ENCODE data around the gene PRKRA. TPM values are rescaled to one million over a fixed set of nuclear protein-coding genes. Genes with fewer than 3 reads are reported as not detected.

PRKRA gene
- 45.1 TPM for polyA plus RNA-seq
- long read RNA-seq, donor 1, transcript PRKRA-201 (8 exons, 1,826 nt), result major isoform, 8 of 11 reads
- long read RNA-seq, donor 1, partial matches to known transcripts, result 0 of 11 reads
- long read RNA-seq, donor 1, other reads (novel, unspliced or antisense), result 0 of 11 reads
- long read RNA-seq, donor 2, transcript PRKRA-201 (8 exons, 1,826 nt), result major isoform, 14 of 33 reads
- long read RNA-seq, donor 2, partial matches to known transcripts, result 11 of 33 reads
- long read RNA-seq, donor 2, other reads (novel, unspliced or antisense), result 0 of 33 reads
- long read RNA-seq, donor 3, result 0 reads
- long read RNA-seq, donor 4, partial matches to known transcripts, result 0 of 3 reads
- long read RNA-seq, donor 4, other reads (novel, unspliced or antisense), result 0 of 3 reads
- long read RNA-seq, donor 5, transcript PRKRA-201 (8 exons, 1,826 nt), result major isoform, 15 of 16 reads
- long read RNA-seq, donor 5, partial matches to known transcripts, result 0 of 16 reads
- long read RNA-seq, donor 5, other reads (novel, unspliced or antisense), result 0 of 16 reads
- long read RNA-seq, donor 6, transcript PRKRA-201 (8 exons, 1,826 nt), result major isoform, 14 of 30 reads
- long read RNA-seq, donor 6, partial matches to known transcripts, result 14 of 30 reads
- long read RNA-seq, donor 6, other reads (novel, unspliced or antisense), result 0 of 30 reads
- long read RNA-seq, donor 7, transcript PRKRA-201 (8 exons, 1,826 nt), result major isoform, 5 of 33 reads
- long read RNA-seq, donor 7, partial matches to known transcripts, result 28 of 33 reads
- long read RNA-seq, donor 7, other reads (novel, unspliced or antisense), result 0 of 33 reads
- long read RNA-seq, donor 8, transcript PRKRA-201 (8 exons, 1,826 nt), result major isoform, 15 of 21 reads
- long read RNA-seq, donor 8, partial matches to known transcripts, result 0 of 21 reads
- long read RNA-seq, donor 8, other reads (novel, unspliced or antisense), result 0 of 21 reads
- long read RNA-seq, donor 9, transcript PRKRA-201 (8 exons, 1,826 nt), result major isoform, 11 of 18 reads
- long read RNA-seq, donor 9, partial matches to known transcripts, result 5 of 18 reads
- long read RNA-seq, donor 9, other reads (novel, unspliced or antisense), result 0 of 18 reads
- long read RNA-seq, donor 10, transcript PRKRA-201 (8 exons, 1,826 nt), result major isoform, 12 of 18 reads
- long read RNA-seq, donor 10, partial matches to known transcripts, result 0 of 18 reads
- long read RNA-seq, donor 10, other reads (novel, unspliced or antisense), result 0 of 18 reads
- long read RNA-seq, donor 11, transcript PRKRA-201 (8 exons, 1,826 nt), result major isoform, 10 of 14 reads
- long read RNA-seq, donor 11, partial matches to known transcripts, result 0 of 14 reads
- long read RNA-seq, donor 11, other reads (novel, unspliced or antisense), result 0 of 14 reads

DNA sequence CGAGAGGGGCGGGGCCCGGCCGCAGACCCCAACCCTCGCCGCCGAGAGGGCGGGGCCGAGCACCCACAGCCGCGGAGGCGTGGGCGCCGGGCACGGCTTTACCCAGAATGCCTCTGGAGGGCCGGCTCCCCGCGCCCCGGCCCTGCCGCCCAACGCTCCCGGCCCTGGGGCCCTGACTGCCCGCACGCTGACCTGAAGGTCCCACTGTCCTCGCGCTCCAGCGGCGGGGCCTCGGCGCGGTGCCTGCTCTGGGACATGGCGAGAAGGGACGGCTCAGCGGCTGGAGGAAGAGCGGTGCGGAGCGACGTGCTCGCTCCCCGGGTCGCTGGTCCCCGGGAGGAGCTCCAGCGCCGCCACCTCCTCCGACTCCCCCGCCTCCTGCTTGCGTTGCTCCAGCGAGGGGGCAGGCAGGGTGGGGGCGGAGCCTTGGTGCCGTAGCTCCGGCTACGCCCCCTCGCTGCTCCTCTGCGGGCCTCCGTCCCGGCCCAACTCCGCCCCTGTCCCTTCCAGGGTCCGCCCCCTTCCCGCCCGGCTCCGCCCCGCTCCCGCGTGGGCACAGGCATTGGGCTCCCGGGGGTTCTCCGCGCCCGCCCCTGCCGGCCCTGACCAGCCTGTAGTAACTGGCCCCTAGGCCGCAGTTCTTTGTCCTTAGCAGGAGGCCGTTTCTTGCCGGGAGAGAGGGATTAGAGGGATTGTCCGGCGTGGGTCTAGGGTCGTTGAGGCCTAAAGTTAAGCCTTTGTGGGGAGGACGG is at the start of gene PRKRA, which contains the start of gene PJVK:
Gene PRKRA, minus strand, starts transcription at position 402 of the 752 bp plus-strand sequence. Its CDS starts 145 bp downstream, at position 257.
Gene PJVK, plus strand, starts transcription at position 605 of the 752 bp plus-strand sequence. CDS start 2,032 bp downstream, outside the sequence.
- WGBS (ENCODE audit: insufficient coverage, low lambda C conversion rate), result no CpG with 5 or more reads among the region's 76 CpGs
- Histone ChIP-seq H3K9me3 (ENCODE audit: control insufficient read depth, low read depth, low read length) (no peaks in the 10 kb centered on the region), H3K27me3 (ENCODE audit: control insufficient read depth, insufficient read depth, low read length) (peaks cover 2% of the 10 kb centered on the region), H3K36me3 (ENCODE audit: control insufficient read depth, insufficient read depth, low read length) (peaks cover 18% of the 10 kb centered on the region), H3K4me1 (ENCODE audit: control insufficient read depth, insufficient read depth, low read length) (peaks cover 11% of the 10 kb centered on the region), H3K27ac (ENCODE audit: low read length) (peak within 1 kb of the TSS; percentile 100), H3K4me3 (ENCODE audit: low read length) (peak within 1 kb of the TSS; percentile 50)
- DNase-seq, result peak; percentile 98 to 99

DNA sequence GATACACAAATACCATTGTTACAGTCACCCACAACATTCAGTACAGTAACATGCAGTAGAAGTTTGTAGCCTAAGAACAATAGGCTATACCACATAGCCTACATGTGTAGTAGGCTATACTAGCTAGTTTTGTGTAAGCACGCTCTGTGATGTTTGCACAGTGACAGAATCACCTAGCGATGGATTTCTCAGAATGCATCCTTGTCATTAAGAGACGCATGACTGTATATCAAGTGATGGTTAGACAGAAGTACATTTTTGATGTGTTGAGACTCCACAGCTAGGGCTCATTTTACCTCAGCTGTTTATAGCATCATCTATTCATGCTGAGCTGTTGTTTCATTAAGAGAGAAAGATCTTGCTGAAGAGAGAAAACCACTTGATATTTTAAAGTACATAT is 48.7 kb upstream of the PRKRA start:
- no peak for DNase-seq
- H3K27ac ChIP-seq (ENCODE audit: low read length), result no peak overlapping the region
- no peaks in the 10 kb centered on the region for H3K27me3 ChIP-seq (ENCODE audit: control insufficient read depth, insufficient read depth, low read length)
- no peak overlapping the region for H3K4me3 ChIP-seq (ENCODE audit: low read length)
- peaks cover 57% of the 10 kb centered on the region for H3K36me3 ChIP-seq (ENCODE audit: control insufficient read depth, insufficient read depth, low read length)
- WGBS (ENCODE audit: insufficient coverage, low lambda C conversion rate), result no CpG with 5 or more reads among the region's 3 CpGs
- no peaks in the 10 kb centered on the region for H3K9me3 ChIP-seq (ENCODE audit: control insufficient read depth, low read depth, low read length)
- no peaks in the 10 kb centered on the region for H3K4me1 ChIP-seq (ENCODE audit: control insufficient read depth, insufficient read depth, low read length)

DNA sequence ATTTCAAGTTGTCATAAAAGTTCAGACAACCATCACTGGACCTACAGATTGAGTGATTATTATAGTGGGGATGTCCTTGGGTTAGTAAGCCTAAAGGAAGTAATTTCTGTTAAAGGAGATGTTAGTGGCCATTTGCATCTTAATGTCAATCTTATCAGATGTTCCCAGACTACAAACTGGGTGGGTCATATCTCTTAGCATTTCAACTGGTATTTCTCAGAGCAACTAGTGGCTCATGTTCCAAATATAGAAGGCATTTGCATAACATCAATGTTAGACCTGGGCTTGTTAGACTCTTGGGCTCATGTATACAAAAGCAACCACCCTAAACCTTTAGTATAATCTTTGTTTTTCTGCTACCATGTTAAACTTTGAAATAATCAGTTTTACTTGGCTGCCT is 47.2 kb upstream of the PRKRA start:
- no peak for DNase-seq
- Histone ChIP-seq H3K9me3 (ENCODE audit: control insufficient read depth, low read depth, low read length) (no peaks in the 10 kb centered on the region), H3K4me1 (ENCODE audit: control insufficient read depth, insufficient read depth, low read length) (no peaks in the 10 kb centered on the region), H3K4me3 (ENCODE audit: low read length) (no peak overlapping the region), H3K36me3 (ENCODE audit: control insufficient read depth, insufficient read depth, low read length) (peaks cover 63% of the 10 kb centered on the region), H3K27me3 (ENCODE audit: control insufficient read depth, insufficient read depth, low read length) (no peaks in the 10 kb centered on the region), H3K27ac (ENCODE audit: low read length) (no peak overlapping the region)

DNA sequence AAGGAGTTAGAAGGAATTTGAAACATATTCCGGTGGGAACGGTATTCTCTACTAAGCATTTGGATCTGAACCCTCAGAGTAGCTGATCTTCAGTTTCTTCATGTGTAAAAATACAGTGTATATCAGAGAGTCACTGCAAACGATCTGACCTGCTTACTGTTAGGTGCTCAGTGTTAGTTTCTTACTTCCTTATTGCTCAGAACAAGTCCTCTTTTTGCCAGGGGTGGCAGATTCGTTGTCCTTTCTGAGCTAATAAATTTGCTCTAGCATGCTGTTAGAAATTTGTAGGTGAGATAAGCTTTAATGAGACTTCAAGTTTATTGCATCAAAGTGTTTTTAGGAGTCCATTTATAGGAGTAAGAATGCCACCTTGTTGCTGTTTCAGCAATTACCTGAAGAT is 45.1 kb upstream of the PRKRA start:
- Histone ChIP-seq H3K27me3 (ENCODE audit: control insufficient read depth, insufficient read depth, low read length) (no peaks in the 10 kb centered on the region), H3K27ac (ENCODE audit: low read length) (no peak overlapping the region), H3K4me3 (ENCODE audit: low read length) (no peak overlapping the region), H3K9me3 (ENCODE audit: control insufficient read depth, low read depth, low read length) (no peaks in the 10 kb centered on the region), H3K4me1 (ENCODE audit: control insufficient read depth, insufficient read depth, low read length) (no peaks in the 10 kb centered on the region), H3K36me3 (ENCODE audit: control insufficient read depth, insufficient read depth, low read length) (peaks cover 63% of the 10 kb centered on the region)
- no CpG with 5 or more reads among the region's 4 CpGs for WGBS (ENCODE audit: insufficient coverage, low lambda C conversion rate)
- peak in 1 of 2 donors; percentile 24 for DNase-seq

DNA sequence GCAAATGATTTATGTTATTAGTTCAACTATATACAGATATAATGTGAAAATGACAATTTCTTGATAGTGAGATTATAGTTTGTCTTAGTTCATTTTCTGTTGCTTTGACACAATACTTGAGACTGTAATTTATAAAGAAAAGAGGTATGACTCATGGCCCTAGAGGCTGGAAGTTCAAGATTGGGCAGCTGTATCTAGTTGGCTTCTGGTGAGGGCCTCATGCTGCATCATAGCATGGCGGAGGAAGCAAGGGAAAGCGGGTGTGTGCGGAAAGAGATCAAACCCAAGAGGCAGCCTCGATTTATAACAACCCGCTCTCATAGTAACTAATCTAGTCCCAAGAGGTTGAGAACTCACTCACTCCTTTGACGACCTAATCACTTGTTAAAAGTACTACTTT is 40.6 kb upstream of the PRKRA start:
- no peaks in the 10 kb centered on the region for H3K4me1 ChIP-seq (ENCODE audit: control insufficient read depth, insufficient read depth, low read length)
- no peak overlapping the region for H3K4me3 ChIP-seq (ENCODE audit: low read length)
- H3K27ac ChIP-seq (ENCODE audit: low read length), result no peak overlapping the region
- no peaks in the 10 kb centered on the region for H3K9me3 ChIP-seq (ENCODE audit: control insufficient read depth, low read depth, low read length)
- DNase-seq, result no peak
- H3K36me3 ChIP-seq (ENCODE audit: control insufficient read depth, insufficient read depth, low read length), result peaks cover 54% of the 10 kb centered on the region
- no CpG with 5 or more reads among the region's 6 CpGs for WGBS (ENCODE audit: insufficient coverage, low lambda C conversion rate)
- H3K27me3 ChIP-seq (ENCODE audit: control insufficient read depth, insufficient read depth, low read length), result no peaks in the 10 kb centered on the region

DNA sequence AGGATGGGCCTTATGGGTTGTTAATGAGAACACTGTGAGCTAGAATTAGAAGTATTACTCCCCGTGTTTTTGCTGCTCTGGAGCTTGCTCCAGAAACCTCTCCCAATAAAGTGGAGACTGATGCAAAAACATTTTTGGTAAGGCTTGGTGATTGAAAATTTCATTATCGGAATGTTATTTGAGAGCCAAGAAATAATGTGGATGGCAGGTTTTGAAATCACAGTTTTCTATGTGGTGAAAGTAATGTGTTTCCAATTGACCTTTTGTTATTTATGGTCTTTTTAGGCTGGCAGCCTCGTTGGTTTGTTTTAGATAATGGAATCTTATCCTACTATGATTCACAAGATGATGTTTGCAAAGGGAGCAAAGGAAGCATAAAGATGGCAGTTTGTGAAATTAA is 34.4 kb upstream of the PRKRA start:
- Histone ChIP-seq H3K4me3 (ENCODE audit: low read length) (no peak overlapping the region), H3K27me3 (ENCODE audit: control insufficient read depth, insufficient read depth, low read length) (no peaks in the 10 kb centered on the region), H3K4me1 (ENCODE audit: control insufficient read depth, insufficient read depth, low read length) (peaks cover 21% of the 10 kb centered on the region), H3K27ac (ENCODE audit: low read length) (no peak overlapping the region), H3K9me3 (ENCODE audit: control insufficient read depth, low read depth, low read length) (no peaks in the 10 kb centered on the region), H3K36me3 (ENCODE audit: control insufficient read depth, insufficient read depth, low read length) (peaks cover 18% of the 10 kb centered on the region)
- 80% methylated on average over 1 of the region's 3 CpGs for WGBS (ENCODE audit: insufficient coverage, low lambda C conversion rate)
- DNase-seq, result no peak

DNA sequence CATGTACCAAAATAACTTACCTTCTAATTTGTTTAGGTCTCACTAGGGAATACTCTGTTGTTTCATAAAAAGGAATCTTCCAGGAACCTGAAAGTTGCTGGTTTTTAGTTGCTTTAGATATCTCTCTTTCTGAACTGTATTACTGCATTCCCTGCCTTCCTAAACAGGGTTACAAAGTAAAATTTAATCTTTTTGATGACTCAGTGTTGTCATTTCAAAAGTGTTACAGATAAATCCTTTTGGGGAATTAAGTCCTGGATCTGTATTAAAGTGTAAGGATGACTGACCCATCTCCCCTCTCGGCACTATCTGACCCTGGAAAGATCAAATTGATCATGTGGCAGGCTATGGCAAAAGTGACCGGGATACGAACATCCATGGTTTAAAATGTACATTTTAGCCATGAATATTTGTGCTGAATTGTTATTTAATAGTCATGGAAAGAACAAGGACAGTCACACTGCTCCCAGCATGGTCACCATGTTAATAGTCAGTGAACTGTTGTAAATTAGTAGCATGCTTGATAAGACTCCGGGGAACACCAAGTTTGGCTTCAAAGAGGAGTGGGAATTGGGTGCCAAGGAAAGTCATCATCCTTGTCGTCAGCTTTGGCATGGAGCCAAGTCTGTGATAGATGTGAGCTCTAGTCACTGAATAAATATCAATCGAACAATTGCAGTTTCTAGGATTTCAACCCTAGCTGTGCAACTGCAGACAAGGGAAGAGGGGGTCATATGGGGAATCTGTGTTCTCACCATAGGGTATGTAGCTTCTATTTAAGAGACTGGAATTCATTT is 33.5 kb upstream of the PRKRA start:
- H3K36me3 ChIP-seq (ENCODE audit: control insufficient read depth, insufficient read depth, low read length), result peaks cover 15% of the 10 kb centered on the region
- no peak overlapping the region for H3K4me3 ChIP-seq (ENCODE audit: low read length)
- H3K9me3 ChIP-seq (ENCODE audit: control insufficient read depth, low read depth, low read length), result no peaks in the 10 kb centered on the region
- no peaks in the 10 kb centered on the region for H3K27me3 ChIP-seq (ENCODE audit: control insufficient read depth, insufficient read depth, low read length)
- no peak overlapping the region for H3K27ac ChIP-seq (ENCODE audit: low read length)
- DNase-seq, result peak in 1 of 2 donors; percentile 41
- WGBS (ENCODE audit: insufficient coverage, low lambda C conversion rate), result no CpG with 5 or more reads among the region's 6 CpGs
- peaks cover 26% of the 10 kb centered on the region for H3K4me1 ChIP-seq (ENCODE audit: control insufficient read depth, insufficient read depth, low read length)

DNA sequence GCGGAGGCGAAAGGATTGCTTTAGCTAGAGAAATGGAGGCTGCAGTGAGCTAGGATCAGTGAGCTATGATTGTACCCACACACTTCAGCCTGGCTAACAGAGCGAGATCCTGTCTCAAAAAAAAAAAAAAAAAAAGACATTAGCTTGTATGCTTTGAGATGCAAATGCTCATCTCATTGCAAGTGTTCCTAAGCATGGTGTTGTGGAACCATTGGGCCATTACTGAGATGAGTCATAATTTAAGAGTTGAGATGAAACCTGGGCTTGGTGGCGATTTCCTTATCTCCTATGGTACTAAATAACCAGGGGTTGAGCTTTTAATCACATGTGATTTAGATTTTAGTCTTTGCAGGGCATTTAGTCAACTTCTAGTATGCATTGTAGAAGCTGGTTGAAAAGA is 31.5 kb upstream of the PRKRA start:
- H3K4me3 ChIP-seq (ENCODE audit: low read length), result no peak overlapping the region
- no CpG with 5 or more reads among the region's 4 CpGs for WGBS (ENCODE audit: insufficient coverage, low lambda C conversion rate)
- H3K27ac ChIP-seq (ENCODE audit: low read length), result no peak overlapping the region
- DNase-seq, result peak in 1 of 2 donors; percentile 34
- H3K27me3 ChIP-seq (ENCODE audit: control insufficient read depth, insufficient read depth, low read length), result no peaks in the 10 kb centered on the region
- H3K9me3 ChIP-seq (ENCODE audit: control insufficient read depth, low read depth, low read length), result no peaks in the 10 kb centered on the region
- H3K36me3 ChIP-seq (ENCODE audit: control insufficient read depth, insufficient read depth, low read length), result peaks cover 13% of the 10 kb centered on the region
- H3K4me1 ChIP-seq (ENCODE audit: control insufficient read depth, insufficient read depth, low read length), result peaks cover 30% of the 10 kb centered on the region

Data from large intestine (tissue), 12 donors.